HepG2 (cell line): ENCODE measurements around the gene CNPY4. TPM values are rescaled to one million over a fixed set of nuclear protein-coding genes. Genes with fewer than 3 reads are reported as not detected.

Experiments used
- ATAC-seq: fragments of 200-7000 bp; cut with Tn5 transposase; 3 replicates; pipeline ENCODE4 v1.9.1; 2020; ENCODE audit warnings: mild to moderate bottlenecking, moderate library complexity
- BruUV-seq: library from RNA; stranded (reverse); fragments of 400-500 nt; replicated peaks from 2 replicates; lab custom pipeline; 2021; lab: Mats Ljungman, UMichigan
- CTCF ChIA-PET: fragments of 300-600 bp; formaldehyde crosslinking; extraction: SDS; loops from one replicate; lab custom pipeline; 2021; ENCODE audit warnings: low total read pairs, inconsistent platforms, low intra/inter-chr PET ratio; lab: Yijun Ruan, JAX
- POLR2A ChIA-PET: fragments of 350-600 bp; sonication (Branson Sonifier 250); formaldehyde crosslinking; loops from one replicate; lab custom pipeline; 2020; ENCODE audit warnings: antibody characterized with exemption, inconsistent platforms; lab: Yijun Ruan, JAX
- DNase-seq: peaks from one replicate; pipeline ENCODE4 v3.0.0-alpha.2; 2015; ENCODE audit warnings: low spot score
- FAIRE-seq: peaks from 3 replicates; lab custom pipeline; 2011; peaks lifted over from hg19 to GRCh38; lab: Jason Lieb, UNC
- H2AFZ ChIP-seq: one replicate; pipeline ENCODE4 v1.6.1; 2011; ENCODE audit warnings: low read length, inconsistent platforms
- H3K27ac ChIP-seq: fragments of 300-600 bp; 3 replicates; pipeline ENCODE4 v1.8.0; 2011; ENCODE audit warnings: mixed run types, mild to moderate bottlenecking, mixed read lengths, low read length, inconsistent platforms; ENCODE audit not compliant: insufficient read depth; ENCODE audit errors: extremely low read length
- H3K27me3 ChIP-seq, 2 experiments: fragments of 200-600 bp in 1 of 2; 2 replicates in 1 of 2; 3 replicates in 1 of 2; pipeline versions ENCODE4 v1.6.0 to v1.8.0; 2011; ENCODE audit warnings: low read length in 2 of 2, mild to moderate bottlenecking in 2 of 2, moderate library complexity in 2 of 2, inconsistent platforms in 1 of 2; ENCODE audit not compliant: insufficient read depth in 2 of 2, control insufficient read depth in 1 of 2
- H3K36me3 ChIP-seq, 2 experiments: fragments of 200-600 bp in 1 of 2; replicated peaks in 1 of 2; 2 replicates in 1 of 2; 3 replicates in 1 of 2; pipeline versions ENCODE4 v1.5.1 to v1.8.0; 2011; ENCODE audit warnings: low read length in 2 of 2, inconsistent platforms in 1 of 2; ENCODE audit not compliant: insufficient read depth in 2 of 2, control insufficient read depth in 1 of 2
- H3K4me1 ChIP-seq: 2 replicates; pipeline ENCODE4 v1.5.1; 2012; ENCODE audit warnings: low read length, inconsistent platforms; ENCODE audit not compliant: insufficient read depth
- H3K4me2 ChIP-seq: 2 replicates; pipeline ENCODE4 v1.6.0; 2011; ENCODE audit warnings: low read depth, low read length, inconsistent platforms
- H3K4me3 ChIP-seq, 3 experiments: fragments of 200-600 bp in 1 of 3; sonication (generic), shearing (Covaris generic) in 1 of 3; replicated peaks in 1 of 3; 2 replicates each; pipeline ENCODE4 v1.5.1; 2011 to 2016; ENCODE audit warnings: low read length in 3 of 3, inconsistent platforms in 2 of 3, low read depth in 2 of 3, mild to moderate bottlenecking in 2 of 3, control low read depth in 1 of 3, mixed read lengths in 1 of 3; ENCODE audit not compliant: insufficient read depth in 1 of 3
- H3K79me2 ChIP-seq: one replicate; pipeline ENCODE4 v1.6.1; 2011; ENCODE audit warnings: low read length, inconsistent platforms; ENCODE audit not compliant: insufficient read depth
- H3K9ac ChIP-seq: 2 replicates; pipeline ENCODE4 v1.6.0; 2011; ENCODE audit warnings: mild to moderate bottlenecking, low read depth, low read length, inconsistent platforms; ENCODE audit not compliant: insufficient read depth
- H3K9me3 ChIP-seq: 2 replicates; pipeline ENCODE4 v1.5.1; 2012; ENCODE audit warnings: mild to moderate bottlenecking, low read length
- H4K20me1 ChIP-seq: 2 replicates; pipeline ENCODE4 v1.6.0; 2011; ENCODE audit warnings: inconsistent platforms, mild to moderate bottlenecking, low read length, moderate library complexity; ENCODE audit not compliant: insufficient read depth
- HMG20A ChIP-seq: IDR thresholded peaks from 2 replicates; pipeline ENCODE4 v1.6.1; 2016; ENCODE audit warnings: borderline replicate concordance
- POGZ ChIP-seq: sonication (generic); formaldehyde crosslinking; IDR thresholded peaks from 2 replicates; pipeline ENCODE4 v1.4.0; 2020; ENCODE audit warnings: mild to moderate bottlenecking, missing genetic modification reagents
- POLR2G ChIP-seq: fragments of 200-400 bp; formaldehyde crosslinking; IDR thresholded peaks from 2 replicates; pipeline ENCODE4 v1.6.1; 2018; ENCODE audit warnings: mild to moderate bottlenecking, low read depth, low read length, moderate library complexity
- RBFOX2 ChIP-seq: fragments of 200-400 bp; formaldehyde crosslinking; IDR thresholded peaks from 2 replicates; pipeline ENCODE4 v1.6.1; 2017; ENCODE audit warnings: low read depth, mild to moderate bottlenecking, low read length
- WGBS: methylation state at CpG from one replicate; pipeline ENCODE4 v1.1.6; 2017; ENCODE audit warnings: low lambda C conversion rate; 5-methylcytosine and 5-hydroxymethylcytosine counted together
- in situ Hi-C: cut with HindIII; loops from 2 replicates; pipeline ENCODE4 v1.10.0; 2017; ENCODE audit warnings: low pct_unique_long_range_greater_than_20kb; ENCODE audit not compliant: extremely low pct_ligation_motif_present
- intact Hi-C: fragments of 100-400 bp; cut with micrococcal nuclease; formaldehyde crosslinking; loops from one replicate; pipeline ENCODE4 v1.10.0; 2022; ENCODE audit not compliant: unreplicated experiment
- polyA plus RNA-seq, 8 experiments: library from polyadenylated mRNA; depleted of rRNA in 3 of 8; stranded (reverse) in 7 of 8; unstranded in 1 of 8; fragments of >200 nt; fragmentation: Illumina TruSeq in 4 of 8; extraction: Trizol in 4 of 8; gene quantifications; 2 replicates each; pipeline versions ENCODE4 v1.2.1 to v1.2.3, GENCODE V29; 2011 to 2016; ENCODE audit warnings: low read depth in 4 of 8, missing spikeins in 1 of 8, mixed read lengths in 1 of 8; ENCODE audit not compliant: insufficient read depth in 1 of 8
- total RNA-seq, 5 experiments: library from RNA; depleted of rRNA; stranded (reverse); fragments of >200 nt; fragmentation: Illumina TruSeq; extraction: Trizol; gene quantifications; 2 replicates each; pipeline ENCODE4 v1.2.3, GENCODE V29; 2016; ENCODE audit warnings: low read depth in 1 of 5

The CNPY4 gene
- total and polyA plus RNA-seq, 2 of the 13 experiments (the other 11 are each of a cell fraction or from before 2014, with no cell fraction given): 6.2 to 12.7 TPM

DNA sequence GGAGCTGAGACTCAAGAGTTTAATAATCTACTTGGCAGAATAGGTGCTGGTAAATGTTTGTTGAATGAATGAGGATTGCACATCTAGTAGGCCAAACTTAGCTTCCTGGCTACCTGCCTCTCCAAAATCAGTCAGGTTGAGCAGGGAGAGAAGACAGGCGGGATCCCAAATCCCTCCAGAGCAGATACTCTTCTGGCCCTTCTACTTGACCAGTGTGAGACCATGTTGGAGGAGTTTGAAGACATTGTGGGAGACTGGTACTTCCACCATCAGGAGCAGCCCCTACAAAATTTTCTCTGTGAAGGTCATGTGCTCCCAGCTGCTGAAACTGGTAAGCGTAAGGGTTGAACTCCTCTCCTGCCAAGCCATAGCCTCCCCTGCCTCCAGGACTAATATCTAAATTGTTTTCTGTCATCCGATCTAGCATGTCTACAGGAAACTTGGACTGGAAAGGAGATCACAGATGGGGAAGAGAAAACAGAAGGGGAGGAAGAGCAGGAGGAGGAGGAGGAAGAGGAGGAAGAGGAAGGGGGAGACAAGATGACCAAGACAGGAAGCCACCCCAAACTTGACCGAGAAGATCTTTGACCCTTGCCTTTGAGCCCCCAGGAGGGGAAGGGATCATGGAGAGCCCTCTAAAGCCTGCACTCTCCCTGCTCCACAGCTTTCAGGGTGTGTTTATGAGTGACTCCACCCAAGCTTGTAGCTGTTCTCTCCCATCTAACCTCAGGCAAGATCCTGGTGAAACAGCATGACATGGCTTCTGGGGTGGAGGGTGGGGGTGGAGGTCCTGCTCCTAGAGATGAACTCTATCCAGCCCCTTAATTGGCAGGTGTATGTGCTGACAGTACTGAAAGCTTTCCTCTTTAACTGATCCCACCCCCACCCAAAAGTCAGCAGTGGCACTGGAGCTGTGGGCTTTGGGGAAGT, 5.1 kb downstream of the CNPY4 start:
- no peaks in the 10 kb centered on the region for H3K36me3 ChIP-seq
- 86% methylated on average over 4 of the region's 4 CpGs for WGBS
- no peaks in the 10 kb centered on the region for H3K9me3 ChIP-seq
- ATAC-seq: no peak
- no peak overlapping the region for H2AFZ ChIP-seq
- in situ Hi-C loops: no loop called here
- intact Hi-C loops: loop anchor here (5.0 kb wide), 1 partner anchor 42 kb away; the partner anchor contains the start of gene ZNF3
- BruUV-seq: no TSS peak
- DNase-seq: no peak
- peaks cover 5% of the 10 kb centered on the region for H3K79me2 ChIP-seq
- H3K9ac ChIP-seq: 0 out of 2 replicates have a peak overlapping the region, but pooled peaks have one; percentile 1
- 0 out of 2 replicates have a peak, but pooled peaks have one; percentile 10 for TF ChIP-seq POLR2G
- no peak for TF ChIP-seq HMG20A (CRISPR knock-in tag)
- peak; percentile 35; the same call in 1 of the 2 replicates for TF ChIP-seq RBFOX2
- no peak for TF ChIP-seq POGZ (CRISPR knock-in tag)
- TF ChIP-seq, all 625 proteins: peak for 2
- POLR2A ChIA-PET: interaction anchor here (1.3 to 3.5 kb wide), 3 partner anchors 23 to 304 kb away, joined by 4 to 48 read pairs (median 11); partner anchors contain the start of genes AP4M1, LAMTOR4, MCM7 and ZCWPW1
- peaks cover 64% of the 10 kb centered on the region for H3K4me1 ChIP-seq
- H4K20me1 ChIP-seq: no peaks in the 10 kb centered on the region
- H3K4me3 ChIP-seq: peak overlapping the region in 1 of 3 experiments; percentile 30; a peak in 1 of 6 replicates
- H3K27me3 ChIP-seq: no peaks in the 10 kb centered on the region; a peak in 1 of 5 replicates
- peak overlapping the region; percentile 74 for H3K4me2 ChIP-seq
- H3K27ac ChIP-seq: peak overlapping the region; percentile 42
- no peak for FAIRE-seq
- CTCF ChIA-PET: no interaction called here

DNA sequence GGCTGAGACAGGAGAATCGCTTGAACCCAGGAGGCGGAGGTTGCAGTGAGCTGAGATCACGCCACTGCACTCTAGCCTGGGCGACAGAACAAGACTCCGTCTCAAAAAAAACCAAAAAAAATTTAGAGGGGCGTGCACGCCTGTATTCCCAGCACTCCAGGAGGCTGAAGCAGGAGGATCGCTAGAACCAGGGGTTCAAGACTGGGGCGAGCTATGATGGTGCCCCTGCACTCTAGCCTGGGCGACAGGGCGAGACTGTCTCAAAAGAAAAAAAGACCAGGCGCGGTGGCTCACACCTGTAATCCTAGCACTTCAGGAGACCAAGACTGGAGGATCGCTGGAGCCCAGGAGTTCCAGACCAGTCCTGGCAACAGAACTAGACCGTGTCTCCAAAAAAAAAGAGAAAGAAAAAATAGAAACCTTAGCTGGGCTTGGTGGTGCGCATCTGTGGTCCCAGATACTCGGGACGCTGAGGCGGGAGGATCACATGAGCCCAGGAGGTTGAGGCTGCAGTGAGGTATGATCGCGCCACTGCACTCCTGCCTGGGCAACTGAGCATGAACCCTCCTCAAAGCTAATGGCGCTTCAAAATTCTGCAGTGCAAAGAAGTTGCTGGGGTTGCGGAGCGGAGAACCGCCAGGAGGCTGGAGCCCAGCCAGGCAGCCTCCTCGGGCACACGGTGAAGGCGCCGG, 7.0 kb downstream of the CNPY4 start:
- Histone ChIP-seq H3K9me3 (no peaks in the 10 kb centered on the region), H3K4me1 (peaks cover 62% of the 10 kb centered on the region), H3K27me3 (no peaks in the 10 kb centered on the region), H4K20me1 (no peaks in the 10 kb centered on the region), H2AFZ (no peak overlapping the region), H3K9ac (peak overlapping the region; percentile 88), H3K36me3 (no peaks in the 10 kb centered on the region), H3K79me2 (peaks cover 5% of the 10 kb centered on the region), H3K4me3 (peak overlapping the region; percentile 74 to 92 (median 84)), H3K4me2 (peak overlapping the region; percentile 74), H3K27ac (peak overlapping the region; percentile 96)
- POLR2A ChIA-PET: interaction anchor here (0.9 to 3.5 kb wide), 7 partner anchors 22 to 310 kb away, joined by 3 to 48 read pairs (median 4); partner anchors contain the start of genes AP4M1, COPS6, LAMTOR4 and MCM7
- ATAC-seq (peak; percentile 8; the same call in 2 of the 3 replicates), FAIRE-seq (no peak), DNase-seq (no peak)
- BruUV-seq: TSS peak; percentile 82
- CTCF ChIA-PET: no interaction called here
- in situ Hi-C loops: no loop called here
- WGBS: 5% methylated on average over 22 of the region's 29 CpGs
- intact Hi-C loops: loop anchor here (5.0 kb wide), 1 partner anchor 44 kb away; the partner anchor contains the start of gene ZNF3
